HG03045 (cell line): Measurements from ENCODE around the gene ZDHHC18.

Experiments
- ATAC-seq: cut with Tn5 transposase; IDR thresholded peaks from one replicate; pipeline ENCODE4 v1.9.1; 2021; ENCODE audit warnings: mild to moderate bottlenecking, moderate library complexity; ENCODE audit not compliant: unreplicated experiment

The ZDHHC18 gene

GRCh38 chr1:26826261-26827105 is at the start of gene ZDHHC18:
Gene ZDHHC18, plus strand, starts transcription at chr1:26826688. Its CDS starts 117 bp downstream, at chr1:26826805.
- ATAC-seq: peak; percentile 85

GRCh38 chr1:26779098-26779668 is 47.3 kb upstream of the ZDHHC18 start:
- no peak for ATAC-seq

GRCh38 chr1:26780344-26780957 is 46.0 kb upstream of the ZDHHC18 start:
- ATAC-seq: no peak

- no peak for ATAC-seq
Measured at GRCh38 chr1:26781206-26781825, 45.2 kb upstream of the ZDHHC18 start.

- ATAC-seq: no peak
Measured at GRCh38 chr1:26782521-26783212, 43.8 kb upstream of the ZDHHC18 start.

- ATAC-seq: no peak
Measured at GRCh38 chr1:26783646-26784022, 42.9 kb upstream of the ZDHHC18 start.

- ATAC-seq: no peak
Measured at GRCh38 chr1:26784023-26784871, 42.2 kb upstream of the ZDHHC18 start.

- no peak for ATAC-seq
Measured at GRCh38 chr1:26784886-26785285, 41.6 kb upstream of the ZDHHC18 start.

- ATAC-seq: no peak
Measured at GRCh38 chr1:26785611-26786436, 40.7 kb upstream of the ZDHHC18 start.

- ATAC-seq: no peak
Measured at GRCh38 chr1:26786437-26787380, 39.8 kb upstream of the ZDHHC18 start.

- ATAC-seq: peak; percentile 42
Measured at GRCh38 chr1:26787381-26787705, 39.1 kb upstream of the ZDHHC18 start.

- peak; percentile 72 for ATAC-seq
Measured at GRCh38 chr1:26787706-26788514, 38.6 kb upstream of the ZDHHC18 start, which contains the start of gene PIGV. Gene PIGV, plus strand, starts transcription at chr1:26787950. Its CDS starts 2,866 bp downstream, at chr1:26790816.

GRCh38 chr1:26788515-26788785 is 38.0 kb upstream of the ZDHHC18 start:
- ATAC-seq: no peak

- ATAC-seq: no peak
Measured at GRCh38 chr1:26788836-26789611, 37.5 kb upstream of the ZDHHC18 start.

- ATAC-seq: no peak
Measured at GRCh38 chr1:26789612-26789865, 36.9 kb upstream of the ZDHHC18 start.

- no peak for ATAC-seq
Measured at GRCh38 chr1:26789931-26790330, 36.6 kb upstream of the ZDHHC18 start.

GRCh38 chr1:26790551-26790953 is 35.9 kb upstream of the ZDHHC18 start:
- no peak for ATAC-seq
